GM12865 (cell line): ENCODE measurements around the gene CHRNA3.
"Not testable (repeated sequence)": the region's sequence is repeated elsewhere in the genome, so short reads cannot be mapped to it uniquely, and the experiment has no call there.

Experiments used
- DNase-seq: peaks from one replicate; pipeline ENCODE4 v3.0.0; 2010; ENCODE audit warnings: low read depth
- H3K4me3 ChIP-seq: 2 replicates; pipeline ENCODE4 v1.5.1; 2011; ENCODE audit warnings: mild to moderate bottlenecking, low read depth, low read length, control low read depth
- TF ChIP-seq, protein P1 (sequence below): IDR thresholded peaks from 2 replicates; pipeline ENCODE4 v1.5.1; 2011; ENCODE audit warnings: low read length, control low read depth, low read depth, inconsistent platforms; ENCODE audit not compliant: insufficient read depth; ENCODE audit errors: missing control alignments

CHRNA3 gene

DNA sequence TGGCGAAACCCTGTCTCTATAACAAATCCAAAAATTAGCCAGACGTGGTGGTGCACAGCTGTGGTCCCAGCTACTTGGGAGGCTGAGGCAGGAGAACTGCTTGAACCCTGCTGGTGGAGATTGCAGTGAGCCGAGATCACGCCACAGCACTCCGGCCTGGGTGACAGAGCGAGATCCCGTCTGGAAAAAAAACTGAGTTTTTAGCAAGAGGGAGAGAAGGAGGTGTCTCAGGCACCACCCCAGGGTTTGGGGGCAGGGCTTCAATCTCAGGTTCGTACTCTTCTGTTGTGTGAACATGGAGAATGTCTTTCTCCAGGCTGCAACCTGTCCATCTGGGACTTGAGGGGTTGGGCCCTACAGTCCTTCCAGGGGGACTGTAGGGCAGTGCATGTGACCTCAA, 2.7 kb downstream of the CHRNA3 start:
- no peak for DNase-seq
- H3K4me3 ChIP-seq: no peak overlapping the region
- TF ChIP-seq, protein P1, sequence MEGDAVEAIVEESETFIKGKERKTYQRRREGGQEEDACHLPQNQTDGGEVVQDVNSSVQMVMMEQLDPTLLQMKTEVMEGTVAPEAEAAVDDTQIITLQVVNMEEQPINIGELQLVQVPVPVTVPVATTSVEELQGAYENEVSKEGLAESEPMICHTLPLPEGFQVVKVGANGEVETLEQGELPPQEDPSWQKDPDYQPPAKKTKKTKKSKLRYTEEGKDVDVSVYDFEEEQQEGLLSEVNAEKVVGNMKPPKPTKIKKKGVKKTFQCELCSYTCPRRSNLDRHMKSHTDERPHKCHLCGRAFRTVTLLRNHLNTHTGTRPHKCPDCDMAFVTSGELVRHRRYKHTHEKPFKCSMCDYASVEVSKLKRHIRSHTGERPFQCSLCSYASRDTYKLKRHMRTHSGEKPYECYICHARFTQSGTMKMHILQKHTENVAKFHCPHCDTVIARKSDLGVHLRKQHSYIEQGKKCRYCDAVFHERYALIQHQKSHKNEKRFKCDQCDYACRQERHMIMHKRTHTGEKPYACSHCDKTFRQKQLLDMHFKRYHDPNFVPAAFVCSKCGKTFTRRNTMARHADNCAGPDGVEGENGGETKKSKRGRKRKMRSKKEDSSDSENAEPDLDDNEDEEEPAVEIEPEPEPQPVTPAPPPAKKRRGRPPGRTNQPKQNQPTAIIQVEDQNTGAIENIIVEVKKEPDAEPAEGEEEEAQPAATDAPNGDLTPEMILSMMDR: no peak

DNA sequence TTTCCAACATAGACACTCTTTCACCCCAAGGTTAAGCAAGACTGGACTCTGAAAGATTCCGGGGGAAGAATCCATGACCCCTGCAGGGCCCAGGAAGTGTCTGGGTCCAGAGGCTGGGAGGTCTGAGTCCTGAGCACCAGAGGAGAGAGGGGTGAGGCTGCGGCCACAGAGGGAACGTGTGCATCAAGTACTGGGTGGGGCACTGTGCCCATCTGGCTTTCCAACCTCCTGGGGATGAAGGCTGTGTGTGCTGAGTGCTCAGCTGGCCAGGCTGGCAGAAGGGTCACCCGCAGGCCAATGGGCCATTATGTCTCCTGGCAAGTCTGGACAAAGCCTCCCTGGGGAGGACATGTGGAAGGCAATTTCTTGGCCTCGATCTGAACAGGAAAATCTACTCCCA, 3.3 kb downstream of the CHRNA3 start:
- no peak overlapping the region for H3K4me3 ChIP-seq
- TF ChIP-seq, protein P1: no peak
- DNase-seq: no peak

DNA sequence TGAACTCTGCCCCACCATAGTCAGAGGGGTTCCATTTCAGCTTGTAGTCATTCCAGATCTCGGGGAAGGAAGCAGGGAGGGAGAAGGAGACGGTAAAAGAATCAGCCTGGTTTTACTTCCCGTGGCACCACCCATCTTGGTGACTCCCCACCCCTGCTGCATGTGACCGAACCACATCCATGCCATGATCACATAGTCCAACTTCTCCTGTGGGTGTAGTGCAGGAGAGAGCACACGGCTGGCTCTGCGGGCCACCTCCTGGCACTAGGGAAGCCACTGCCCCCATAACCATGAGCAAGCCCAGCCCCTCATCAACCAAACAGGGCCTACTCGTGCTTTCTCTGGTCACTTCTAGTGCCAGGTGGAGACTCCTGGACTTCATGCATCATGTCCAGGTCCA, 3.7 kb downstream of the CHRNA3 start:
- DNase-seq: no peak
- TF ChIP-seq, protein P1: no peak
- no peak overlapping the region for H3K4me3 ChIP-seq

DNA sequence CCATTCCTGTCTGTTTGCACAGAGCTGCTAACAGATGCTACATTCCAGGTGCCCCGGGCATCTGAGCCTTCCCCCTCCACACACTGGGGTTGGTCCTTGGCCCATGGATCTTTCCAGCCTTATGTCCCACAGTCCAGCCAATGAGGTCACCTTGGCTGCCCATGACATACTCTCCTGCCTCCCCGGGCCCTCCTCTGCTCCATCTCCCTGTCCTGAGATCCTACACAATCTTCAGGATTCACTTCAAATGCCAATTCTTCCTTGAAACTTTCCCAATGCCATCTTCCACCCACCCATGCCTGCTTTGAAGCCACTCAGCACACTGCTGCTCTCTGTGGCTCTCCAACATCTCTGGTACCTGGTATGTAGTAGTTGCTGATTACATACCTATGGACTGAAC, 4.3 kb downstream of the CHRNA3 start:
- no peak for DNase-seq
- H3K4me3 ChIP-seq: no peak overlapping the region
- TF ChIP-seq, protein P1: no peak

DNA sequence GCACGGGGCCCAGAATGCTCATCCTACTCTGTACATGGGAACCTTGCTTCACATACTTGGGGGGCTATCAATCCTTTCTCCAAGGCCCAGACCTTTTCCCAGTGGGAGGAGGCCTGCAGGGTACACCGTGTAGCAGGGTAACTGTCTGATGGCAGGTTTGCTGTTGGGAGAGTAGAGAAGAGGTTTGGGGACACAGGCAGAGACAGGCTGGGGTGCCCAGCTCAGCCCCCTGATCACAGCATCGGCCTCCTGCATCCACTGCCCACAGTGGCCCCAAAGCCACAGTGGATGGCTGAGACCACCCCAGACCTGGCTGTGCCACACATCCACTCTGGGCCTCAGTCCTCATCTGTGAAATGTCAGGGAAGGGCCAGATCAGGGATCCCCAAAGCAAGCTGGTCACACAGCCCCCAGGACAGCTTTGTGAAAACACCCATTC, 5.6 kb downstream of the CHRNA3 start:
- TF ChIP-seq, protein P1: no peak
- no peak overlapping the region for H3K4me3 ChIP-seq
- DNase-seq: no peak

DNA sequence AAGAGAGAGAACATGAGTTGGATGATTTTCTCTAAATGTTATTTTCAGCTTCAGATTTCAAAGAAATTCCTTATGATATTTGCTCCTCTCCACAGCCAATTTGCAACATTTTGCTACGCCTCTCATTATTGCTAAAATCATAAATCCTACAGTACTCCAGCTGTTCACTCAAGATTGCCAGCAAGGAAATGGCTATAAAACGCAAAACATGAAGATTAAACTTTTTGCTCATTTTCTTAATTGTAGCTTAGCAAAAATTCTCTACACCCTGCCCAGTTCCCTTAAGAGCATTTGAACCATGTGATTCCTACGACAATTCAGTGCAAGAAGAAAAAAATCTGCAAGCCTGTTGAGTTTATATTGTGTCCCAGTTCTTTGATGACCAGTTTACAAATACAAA, 6.8 kb downstream of the CHRNA3 start:
- H3K4me3 ChIP-seq: no peak overlapping the region
- TF ChIP-seq, protein P1: no peak
- no peak for DNase-seq

DNA sequence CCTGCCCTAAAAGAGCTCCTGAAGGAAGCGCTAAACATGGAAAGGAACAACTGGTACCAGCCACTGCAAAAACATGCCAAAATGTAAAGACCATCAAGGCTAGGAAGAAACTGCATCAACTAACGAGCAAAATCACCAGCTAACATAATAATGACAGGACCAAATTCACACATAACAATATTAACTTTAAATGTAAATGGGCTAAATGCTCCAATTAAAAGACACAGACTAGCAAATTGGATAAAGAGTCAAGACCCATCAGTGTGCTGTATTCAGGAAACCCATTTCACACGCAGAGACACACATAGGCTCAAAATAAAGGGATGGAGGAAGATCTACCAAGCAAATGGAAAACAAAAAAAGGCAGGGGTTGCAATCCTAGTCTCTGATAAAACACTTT, 11.2 kb downstream of the CHRNA3 start:
- DNase-seq: not testable (repeated sequence)

More for the DNA sequence above, 11.2 kb downstream of the CHRNA3 start:
- not testable (repeated sequence) for H3K4me3 ChIP-seq
